T-helper 1 cell treated with Interleukin-12 subunit alpha and Interleukin-12 subunit beta and Interleukin-4 antibody, amounts not matched to agents 30 μg/mL and 1 μg/mL, for 36 hours (primary cell): Measurements from ENCODE around the gene NPY.

Experiments used
- H3K27ac Mint-ChIP-seq: one replicate; pipeline ENCODE4 v1.8.0; 2021; ENCODE audit warnings: mild to moderate bottlenecking, mixed read lengths
- H3K27me3 Mint-ChIP-seq: one replicate; pipeline ENCODE4 v1.8.0; 2021; ENCODE audit warnings: low read depth, mixed read lengths
- H3K36me3 Mint-ChIP-seq: one replicate; pipeline ENCODE4 v1.8.0; 2021; ENCODE audit warnings: low read depth, mixed read lengths
- H3K4me1 Mint-ChIP-seq: one replicate; pipeline ENCODE4 v1.8.0; 2021; ENCODE audit warnings: low read depth, mixed read lengths
- H3K4me3 Mint-ChIP-seq: one replicate; pipeline ENCODE4 v1.8.0; 2021; ENCODE audit warnings: mild to moderate bottlenecking, moderate library complexity, mixed read lengths
- H3K9me3 Mint-ChIP-seq: one replicate; pipeline ENCODE4 v1.8.0; 2021; ENCODE audit warnings: mixed read lengths

Gene NPY

GRCh38 chr7:24297362-24297761, 13.4 kb downstream of the NPY start:
- H3K27ac Mint-ChIP-seq = no peak overlapping the region
- no peak overlapping the region for H3K4me3 Mint-ChIP-seq
- no peaks in the 10 kb centered on the region for H3K4me1 Mint-ChIP-seq
- peaks cover 12% of the 10 kb centered on the region for H3K27me3 Mint-ChIP-seq
- no peaks in the 10 kb centered on the region for H3K36me3 Mint-ChIP-seq
- H3K9me3 Mint-ChIP-seq = no peaks in the 10 kb centered on the region

GRCh38 chr7:24298696-24299095, 14.7 kb downstream of the NPY start:
- H3K4me1 Mint-ChIP-seq = no peaks in the 10 kb centered on the region
- H3K27me3 Mint-ChIP-seq = peaks cover 12% of the 10 kb centered on the region
- H3K4me3 Mint-ChIP-seq = no peak overlapping the region
- no peaks in the 10 kb centered on the region for H3K36me3 Mint-ChIP-seq
- H3K9me3 Mint-ChIP-seq = no peaks in the 10 kb centered on the region
- no peak overlapping the region for H3K27ac Mint-ChIP-seq

GRCh38 chr7:24299192-24299591, 15.2 kb downstream of the NPY start:
- Mint-ChIP-seq H3K36me3 (no peaks in the 10 kb centered on the region), H3K4me1 (no peaks in the 10 kb centered on the region), H3K9me3 (no peaks in the 10 kb centered on the region), H3K27ac (no peak overlapping the region), H3K27me3 (peaks cover 17% of the 10 kb centered on the region), H3K4me3 (no peak overlapping the region)

- H3K27ac Mint-ChIP-seq = no peak overlapping the region
- peaks cover 24% of the 10 kb centered on the region for H3K27me3 Mint-ChIP-seq
- H3K9me3 Mint-ChIP-seq = no peaks in the 10 kb centered on the region
- H3K36me3 Mint-ChIP-seq = no peaks in the 10 kb centered on the region
- no peaks in the 10 kb centered on the region for H3K4me1 Mint-ChIP-seq
- no peak overlapping the region for H3K4me3 Mint-ChIP-seq
Observed at GRCh38 chr7:24301703-24302102, 17.7 kb downstream of the NPY start.

- no peaks in the 10 kb centered on the region for H3K9me3 Mint-ChIP-seq
- H3K27ac Mint-ChIP-seq = no peak overlapping the region
- H3K4me1 Mint-ChIP-seq = no peaks in the 10 kb centered on the region
- H3K4me3 Mint-ChIP-seq = no peak overlapping the region
- H3K36me3 Mint-ChIP-seq = no peaks in the 10 kb centered on the region
- H3K27me3 Mint-ChIP-seq = peaks cover 28% of the 10 kb centered on the region
Observed at GRCh38 chr7:24304494-24305095, 20.6 kb downstream of the NPY start.

GRCh38 chr7:24307326-24307725, 23.3 kb downstream of the NPY start:
- no peak overlapping the region for H3K27ac Mint-ChIP-seq
- H3K9me3 Mint-ChIP-seq = no peaks in the 10 kb centered on the region
- H3K36me3 Mint-ChIP-seq = no peaks in the 10 kb centered on the region
- no peaks in the 10 kb centered on the region for H3K4me1 Mint-ChIP-seq
- H3K4me3 Mint-ChIP-seq = no peak overlapping the region
- H3K27me3 Mint-ChIP-seq = peaks cover 19% of the 10 kb centered on the region

GRCh38 chr7:24312588-24312987, 28.6 kb downstream of the NPY start:
- Mint-ChIP-seq H3K9me3 (no peaks in the 10 kb centered on the region), H3K4me3 (no peak overlapping the region), H3K27me3 (peaks cover 7% of the 10 kb centered on the region)

GRCh38 chr7:24313777-24314176, 29.8 kb downstream of the NPY start:
- Mint-ChIP-seq H3K27ac (no peak overlapping the region), H3K36me3 (no peaks in the 10 kb centered on the region), H3K9me3 (no peaks in the 10 kb centered on the region), H3K4me3 (no peak overlapping the region), H3K4me1 (no peaks in the 10 kb centered on the region), H3K27me3 (peaks cover 6% of the 10 kb centered on the region)

More at GRCh38 chr7:24312588-24312987, 28.6 kb downstream of the NPY start:
- Mint-ChIP-seq H3K27ac (no peak overlapping the region), H3K36me3 (no peaks in the 10 kb centered on the region), H3K4me1 (no peaks in the 10 kb centered on the region)

GRCh38 chr7:24316340-24316739, 32.4 kb downstream of the NPY start:
- Mint-ChIP-seq H3K4me3 (no peak overlapping the region), H3K9me3 (no peaks in the 10 kb centered on the region), H3K27me3 (peaks cover 9% of the 10 kb centered on the region), H3K36me3 (no peaks in the 10 kb centered on the region), H3K4me1 (no peaks in the 10 kb centered on the region), H3K27ac (no peak overlapping the region)

GRCh38 chr7:24318326-24318725, 34.3 kb downstream of the NPY start:
- no peak overlapping the region for H3K27ac Mint-ChIP-seq
- no peaks in the 10 kb centered on the region for H3K36me3 Mint-ChIP-seq
- H3K9me3 Mint-ChIP-seq = no peaks in the 10 kb centered on the region
- no peak overlapping the region for H3K4me3 Mint-ChIP-seq
- peaks cover 13% of the 10 kb centered on the region for H3K27me3 Mint-ChIP-seq
- H3K4me1 Mint-ChIP-seq = no peaks in the 10 kb centered on the region

GRCh38 chr7:24319209-24319608, 35.2 kb downstream of the NPY start:
- Mint-ChIP-seq H3K4me1 (no peaks in the 10 kb centered on the region), H3K27ac (no peak overlapping the region), H3K27me3 (peaks cover 13% of the 10 kb centered on the region)

GRCh38 chr7:24323961-24324480, 40.0 kb downstream of the NPY start:
- Mint-ChIP-seq H3K9me3 (no peaks in the 10 kb centered on the region), H3K27ac (no peak overlapping the region), H3K36me3 (no peaks in the 10 kb centered on the region), H3K4me3 (no peak overlapping the region), H3K27me3 (peaks cover 10% of the 10 kb centered on the region), H3K4me1 (no peaks in the 10 kb centered on the region)

More at GRCh38 chr7:24319209-24319608, 35.2 kb downstream of the NPY start:
- Mint-ChIP-seq H3K4me3 (no peak overlapping the region), H3K9me3 (no peaks in the 10 kb centered on the region), H3K36me3 (no peaks in the 10 kb centered on the region)

GRCh38 chr7:24325708-24326107, 41.7 kb downstream of the NPY start:
- Mint-ChIP-seq H3K36me3 (no peaks in the 10 kb centered on the region), H3K9me3 (no peaks in the 10 kb centered on the region), H3K27me3 (peaks cover 7% of the 10 kb centered on the region), H3K27ac (no peak overlapping the region), H3K4me3 (no peak overlapping the region), H3K4me1 (no peaks in the 10 kb centered on the region)

GRCh38 chr7:24328050-24328449, 44.1 kb downstream of the NPY start:
- Mint-ChIP-seq H3K9me3 (peaks cover 4% of the 10 kb centered on the region), H3K27ac (no peak overlapping the region), H3K4me3 (no peak overlapping the region), H3K36me3 (no peaks in the 10 kb centered on the region), H3K27me3 (peaks cover under 1% of the 10 kb centered on the region), H3K4me1 (no peaks in the 10 kb centered on the region)

- H3K27ac Mint-ChIP-seq = no peak overlapping the region
- no peaks in the 10 kb centered on the region for H3K4me1 Mint-ChIP-seq
- H3K36me3 Mint-ChIP-seq = no peaks in the 10 kb centered on the region
- no peaks in the 10 kb centered on the region for H3K27me3 Mint-ChIP-seq
- H3K4me3 Mint-ChIP-seq = no peak overlapping the region
- peaks cover 4% of the 10 kb centered on the region for H3K9me3 Mint-ChIP-seq
Observed at GRCh38 chr7:24328894-24329293, 44.9 kb downstream of the NPY start.

- peaks cover 4% of the 10 kb centered on the region for H3K9me3 Mint-ChIP-seq
- H3K27ac Mint-ChIP-seq = no peak overlapping the region
- H3K4me1 Mint-ChIP-seq = no peaks in the 10 kb centered on the region
- H3K36me3 Mint-ChIP-seq = no peaks in the 10 kb centered on the region
- H3K27me3 Mint-ChIP-seq = no peaks in the 10 kb centered on the region
- H3K4me3 Mint-ChIP-seq = no peak overlapping the region
Observed at GRCh38 chr7:24334012-24334411, 50.0 kb downstream of the NPY start.
